ENCODE results near the gene DAD1.

- no peak for TF ChIP-seq CTCF (IDR thresholded peaks at IDR 0.05)
- no peak for TF ChIP-seq EZH2phosphoT487 (IDR thresholded peaks at IDR 0.05)
Measured at GRCh38 chr14:22569737-22570131, 19.3 kb downstream of the DAD1 start.

Data from neural progenitor cell (in vitro differentiated cells).